Stomach (tissue), 4 donors: ENCODE data around the gene MCF2L.

Experiments
- CTCF ChIP-seq, 7 experiments: fragments of 450-650 bp in 4 of 7; fragments of 200-600 bp in 3 of 7; sonication (generic) in 3 of 7; IDR thresholded peaks; one replicate each; pipeline ENCODE4 v1.5.1; 2016 to 2019; ENCODE audit warnings: antibody characterized with exemption in 7 of 7, control low read depth in 2 of 7, mild to moderate bottlenecking in 1 of 7
- EP300 ChIP-seq: sonication (generic); formaldehyde crosslinking; IDR thresholded peaks from one replicate; pipeline ENCODE4 v1.6.1; 2017; ENCODE audit warnings: antibody characterized with exemption
- POLR2AphosphoS5 ChIP-seq, 3 donors: sonication (generic); formaldehyde crosslinking; IDR thresholded peaks; one replicate each; pipeline ENCODE4 v1.6.1; 2016; ENCODE audit warnings: antibody characterized with exemption in 3 of 3

DNA sequence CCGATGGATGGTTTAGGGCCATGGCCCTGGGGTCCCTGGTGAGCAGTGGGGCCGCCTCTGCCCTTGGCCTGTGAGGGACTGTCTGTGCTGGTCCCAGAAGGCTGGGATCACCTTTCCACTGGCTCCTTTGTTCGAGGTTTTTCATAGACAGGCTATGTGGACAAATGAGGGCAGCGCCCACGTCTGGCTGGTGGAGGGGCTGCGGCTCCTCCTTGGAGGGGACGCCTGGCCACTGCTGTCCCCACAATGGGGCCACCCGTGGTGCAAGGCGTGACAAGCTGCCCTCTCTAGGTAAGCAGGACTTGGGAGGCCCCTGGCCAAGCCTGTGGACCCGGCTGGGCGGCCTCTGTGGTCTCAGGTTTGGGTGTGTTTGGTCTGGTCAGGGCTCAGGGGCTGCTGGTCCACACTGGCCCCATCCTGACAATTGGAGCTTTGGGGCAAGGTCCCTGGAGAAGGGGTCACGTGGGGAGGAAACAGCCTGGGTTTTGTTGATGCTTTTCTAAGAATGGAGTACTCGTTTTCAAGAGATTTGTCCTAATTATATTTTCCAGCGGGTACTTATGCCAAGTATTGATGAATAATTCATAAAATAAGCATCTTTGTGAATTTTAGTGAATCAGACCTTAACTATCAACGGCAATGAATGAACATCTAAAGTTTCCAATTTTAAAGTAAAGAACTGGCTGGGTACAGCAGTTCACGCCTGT lies 33.3 kb downstream of the MCF2L start:
- no peak for TF ChIP-seq POLR2AphosphoS5 (IDR thresholded peaks at IDR 0.05)
- peak in 5 of 7 experiments; percentile 28 to 59 (median 41) for TF ChIP-seq CTCF (IDR thresholded peaks at IDR 0.05)
- no peak for TF ChIP-seq EP300
